B cell (primary cell): ENCODE data around the gene LENG9. TPM values are rescaled to one million over a fixed set of nuclear protein-coding genes. Genes with fewer than 3 reads are reported as not detected.

Experiments used
- ATAC-seq: fragments of 200-7000 bp; cut with Tn5 transposase; one replicate; pipeline ENCODE4 v1.10.0; 2021; ENCODE audit warnings: low read depth, mild to moderate bottlenecking, moderate number of reproducible peaks, moderate library complexity
- CTCF ChIA-PET: fragments of 350-600 bp; sonication (Branson Sonifier 250); formaldehyde crosslinking; loops from one replicate; lab custom pipeline; 2021; ENCODE audit warnings: antibody characterized with exemption, inconsistent platforms; lab: Charles Lee
- POLR2A ChIA-PET: fragments of 350-600 bp; sonication (Branson Sonifier 250); formaldehyde crosslinking; loops from one replicate; lab custom pipeline; 2021; ENCODE audit warnings: antibody characterized with exemption; lab: Charles Lee
- DNase-seq: peaks from one replicate; pipeline ENCODE4 v3.0.0; 2013
- H2AFZ ChIP-seq: 2 replicates; pipeline ENCODE4 v1.6.1; 2012; ENCODE audit warnings: mild to moderate bottlenecking, low read depth, low read length; ENCODE audit not compliant: insufficient read depth, poor library complexity, severe bottlenecking
- H3K27ac ChIP-seq, 2 donors: 1 replicate in 1 of 2; 2 replicates in 1 of 2; pipeline ENCODE4 v1.5.1; 2012 to 2013; ENCODE audit warnings: low read length in 2 of 2, mild to moderate bottlenecking in 2 of 2, moderate library complexity in 1 of 2
- H3K27me3 ChIP-seq, 4 experiments: fragments of 200-600 bp in 1 of 4; sonication (generic) in 1 of 4; replicated peaks in 1 of 4; 1 replicate in 2 of 4; 2 replicates in 2 of 4; pipeline versions ENCODE4 v1.6.1 to v1.7.0; 2013 to 2016; ENCODE audit warnings: low read length in 3 of 4, mild to moderate bottlenecking in 2 of 4, mixed read lengths in 1 of 4, moderate library complexity in 1 of 4; ENCODE audit not compliant: insufficient read depth in 4 of 4, control insufficient read depth in 3 of 4; ENCODE audit errors: control extremely low read depth in 1 of 4
- H3K36me3 ChIP-seq, 2 experiments: replicated peaks in 1 of 2; 1 replicate in 1 of 2; 2 replicates in 1 of 2; pipeline versions ENCODE4 v1.6.1 to v1.7.1; 2013; ENCODE audit warnings: low read length in 1 of 2; ENCODE audit not compliant: insufficient read depth in 2 of 2, control insufficient read depth in 1 of 2; ENCODE audit errors: control extremely low read depth in 1 of 2, extremely low read depth in 1 of 2
- H3K4me1 ChIP-seq, 2 donors: fragments of 200-600 bp in 1 of 2; sonication (generic) in 1 of 2; 1 replicate in 1 of 2; 2 replicates in 1 of 2; pipeline versions ENCODE4 v1.5.1 to v1.6.1; 2013 to 2017; ENCODE audit warnings: low read length in 2 of 2; ENCODE audit not compliant: control insufficient read depth in 2 of 2, insufficient read depth in 2 of 2
- H3K4me2 ChIP-seq: replicated peaks from 2 replicates; pipeline ENCODE3; 2012; ENCODE audit warnings: mild to moderate bottlenecking, low read depth, low read length; ENCODE audit not compliant: poor library complexity, severe bottlenecking
- H3K4me3 ChIP-seq, 5 experiments: fragments of 200-600 bp in 1 of 5; sonication (generic) in 1 of 5; 1 replicate in 3 of 5; 2 replicates in 2 of 5; pipeline versions ENCODE4 v1.5.1 to v1.7.0; 2011 to 2016; ENCODE audit warnings: low read length in 4 of 5, mild to moderate bottlenecking in 4 of 5, low read depth in 2 of 5, control low read depth in 1 of 5, moderate library complexity in 1 of 5; ENCODE audit not compliant: insufficient read depth in 1 of 5; ENCODE audit errors: control extremely low read depth in 1 of 5, extremely low read depth in 1 of 5
- H3K79me2 ChIP-seq: fragments of 200-600 bp; sonication (generic); one replicate; pipeline ENCODE4 v1.6.0; 2016; ENCODE audit warnings: low read length; ENCODE audit not compliant: control insufficient read depth, insufficient read depth
- H3K9ac ChIP-seq: fragments of 200-600 bp; sonication (generic); 2 replicates; pipeline ENCODE4 v1.6.1; 2017; ENCODE audit warnings: mild to moderate bottlenecking, low read length, moderate library complexity
- H3K9me3 ChIP-seq, 3 donors: one replicate each; pipeline versions ENCODE4 v1.6.1 to v1.7.1; 2013; ENCODE audit warnings: low read length in 2 of 3; ENCODE audit not compliant: control insufficient read depth in 2 of 3, insufficient read depth in 1 of 3; ENCODE audit errors: control extremely low read depth in 1 of 3
- H4K20me1 ChIP-seq: 2 replicates; pipeline ENCODE4 v1.6.0; 2012; ENCODE audit warnings: mild to moderate bottlenecking, low read length; ENCODE audit not compliant: insufficient read depth, control insufficient read depth, poor library complexity, severe bottlenecking
- H3K27ac Mint-ChIP-seq: one replicate; pipeline ENCODE4 v1.8.0; 2021; ENCODE audit warnings: mixed read lengths
- H3K27me3 Mint-ChIP-seq: one replicate; pipeline ENCODE4 v1.8.0; 2021; ENCODE audit warnings: mixed read lengths
- H3K4me1 Mint-ChIP-seq: one replicate; pipeline ENCODE4 v1.8.0; 2021; ENCODE audit warnings: mixed read lengths
- H3K4me3 Mint-ChIP-seq: one replicate; pipeline ENCODE4 v1.8.0; 2021; ENCODE audit warnings: mixed read lengths
- H3K9me3 Mint-ChIP-seq: one replicate; pipeline ENCODE4 v1.8.0; 2022; ENCODE audit warnings: mixed read lengths; ENCODE audit not compliant: insufficient read depth
- CTCF ChIP-seq: fragments of 200-600 bp; IDR thresholded peaks from one replicate; pipeline ENCODE4 v1.8.0; 2022; ENCODE audit warnings: antibody characterized with exemption, mild to moderate bottlenecking
- EZH2 ChIP-seq: IDR thresholded peaks from 2 replicates; pipeline ENCODE4 v1.6.1; 2012; ENCODE audit warnings: borderline replicate concordance, low read depth, mild to moderate bottlenecking, moderate library complexity, low read length; ENCODE audit not compliant: insufficient read depth, poor library complexity, severe bottlenecking
- WGBS: methylation state at CpG from one replicate; pipeline ENCODE4 v1.1.5; 2013; ENCODE audit warnings: missing lambda C conversion rate; ENCODE audit not compliant: insufficient coverage; 5-methylcytosine and 5-hydroxymethylcytosine counted together
- intact Hi-C: fragments of 100-400 bp; cut with micrococcal nuclease; formaldehyde crosslinking; loops from one replicate; pipeline ENCODE4 v1.10.0; 2022
- polyA plus RNA-seq: library from polyadenylated mRNA; depleted of rRNA; stranded (reverse); fragments of >200 nt; gene quantifications from 2 replicates; pipeline ENCODE4 v1.2.3, GENCODE V29; 2012
- total RNA-seq, 2 donors: library from RNA; stranded (reverse); fragments of 120-200 nt in 1 of 2; gene quantifications; 1 replicate in 1 of 2; 2 replicates in 1 of 2; pipeline versions ENCODE4 v1.2.3 to v1.2.4, GENCODE V29; 2013 to 2022

Gene LENG9
- total and polyA plus RNA-seq, 2 donors (not counting 1 experiment from before 2014, with no cell fraction given) = 4.6 to 6.6 TPM

- peak overlapping the region; percentile 33 for H3K4me3 Mint-ChIP-seq
- H3K4me1 ChIP-seq = peaks cover 14 to 33% of the 10 kb centered on the region in 2 donors
- intact Hi-C loops = loop anchor here (1.0 kb wide), 1 partner anchor 46 kb away; no protein-coding TSS in a partner anchor
- peak; percentile 26 for DNase-seq
- H3K9me3 Mint-ChIP-seq = no peaks in the 10 kb centered on the region
- no peak for TF ChIP-seq CTCF
- no peak for TF ChIP-seq EZH2
- no peaks in the 10 kb centered on the region for H3K36me3 ChIP-seq
- H4K20me1 ChIP-seq = no peaks in the 10 kb centered on the region
- ATAC-seq = peak; percentile 14
- peak overlapping the region in 1 of 5 experiments; percentile 19 for H3K4me3 ChIP-seq
- WGBS = 27% methylated on average over 18 of the region's 25 CpGs
- CTCF ChIA-PET = interaction anchor here (0.6 kb wide), 1 partner anchor 11 kb away, joined by 3 read pairs; no protein-coding TSS in a partner anchor
- H3K9ac ChIP-seq = no peak overlapping the region
- peaks cover 0 to 16% (median 0%) of the 10 kb centered on the region in 3 donors for H3K9me3 ChIP-seq
- no peak overlapping the region for H3K27ac ChIP-seq
- POLR2A ChIA-PET = interaction anchor here (0.6 kb wide), 1 partner anchor 15 kb away, joined by 4 read pairs; no protein-coding TSS in a partner anchor
- no peaks in the 10 kb centered on the region for H3K79me2 ChIP-seq
- H3K4me2 ChIP-seq = peak overlapping the region; percentile 59
- H2AFZ ChIP-seq = peak overlapping the region; percentile 58
- no peak overlapping the region for H3K27ac Mint-ChIP-seq
- H3K27me3 ChIP-seq = peaks cover 0 to 55% (median 28%) of the 10 kb centered on the region in 4 experiments
- peaks cover 46% of the 10 kb centered on the region for H3K27me3 Mint-ChIP-seq
- H3K4me1 Mint-ChIP-seq = peaks cover 12% of the 10 kb centered on the region
These were observed 45.3 kb downstream of the LENG9 start for GRCh38 chr19:54418030-54418929.
